Loucy (cell line): Measurements from ENCODE around the gene TRPM6.

ENCODE experiments used
- H2AFZ ChIP-seq: fragments of 200-600 bp; sonication (generic); 2 replicates; pipeline ENCODE4 v1.6.0; 2016; ENCODE audit warnings: antibody characterized with exemption, mild to moderate bottlenecking, low read length, moderate library complexity
- H3F3A ChIP-seq: fragments of 200-600 bp; 2 replicates; pipeline ENCODE4 v1.6.0; 2016; ENCODE audit warnings: antibody characterized with exemption, low read depth, mild to moderate bottlenecking
- H3K27me3 ChIP-seq: fragments of 200-600 bp; sonication (generic); 2 replicates; pipeline ENCODE4 v1.6.1; 2014; ENCODE audit warnings: low read length, mild to moderate bottlenecking; ENCODE audit not compliant: insufficient read depth, poor library complexity, severe bottlenecking
- H3K36me3 ChIP-seq: fragments of 200-600 bp; sonication (generic); 2 replicates; pipeline ENCODE4 v1.6.1; 2016; ENCODE audit warnings: low read length; ENCODE audit not compliant: insufficient read depth
- H3K4me1 ChIP-seq: fragments of 200-600 bp; sonication (generic); 2 replicates; pipeline ENCODE4 v1.5.1; 2014; ENCODE audit warnings: low read length, mild to moderate bottlenecking; ENCODE audit not compliant: insufficient read depth, poor library complexity, severe bottlenecking
- H3K4me2 ChIP-seq: fragments of 200-600 bp; sonication (generic); 2 replicates; pipeline ENCODE4 v1.6.0; 2014; ENCODE audit warnings: antibody characterized with exemption, low read length, low read depth, mild to moderate bottlenecking; ENCODE audit not compliant: poor library complexity, severe bottlenecking
- H3K4me3 ChIP-seq: fragments of 200-600 bp; sonication (generic); 2 replicates; pipeline ENCODE4 v1.5.1; 2014; ENCODE audit warnings: low read length, mild to moderate bottlenecking, mixed read lengths; ENCODE audit not compliant: poor library complexity, severe bottlenecking
- H3K79me2 ChIP-seq: fragments of 200-600 bp; sonication (generic); 2 replicates; pipeline ENCODE4 v1.6.1; 2014; ENCODE audit warnings: low read length; ENCODE audit not compliant: insufficient read depth
- H3K9ac ChIP-seq: fragments of 200-600 bp; sonication (generic); 2 replicates; pipeline ENCODE4 v1.6.0; 2014; ENCODE audit warnings: mild to moderate bottlenecking, low read depth, low read length, moderate library complexity; ENCODE audit not compliant: poor library complexity, severe bottlenecking
- H3K9me2 ChIP-seq: fragments of 200-600 bp; sonication (generic); replicated peaks from 2 replicates; pipeline ENCODE4 v1.6.1; 2016; ENCODE audit warnings: low read depth, low read length, mixed read lengths
- H3K9me3 ChIP-seq: fragments of 200-600 bp; sonication (generic); 2 replicates; pipeline ENCODE4 v1.6.1; 2014; ENCODE audit warnings: mild to moderate bottlenecking, antibody characterized with exemption, low read length, low read depth; ENCODE audit not compliant: insufficient read depth
- H4K20me1 ChIP-seq: fragments of 200-600 bp; sonication (generic); 2 replicates; pipeline ENCODE4 v1.6.0; 2014; ENCODE audit warnings: antibody characterized with exemption, low read length, mild to moderate bottlenecking; ENCODE audit not compliant: insufficient read depth, poor library complexity, severe bottlenecking
- CTCF ChIP-seq: fragments of 200-600 bp; sonication (generic); conservative IDR thresholded peaks from 2 replicates; pipeline ENCODE4 v1.5.1; 2014; ENCODE audit warnings: mild to moderate bottlenecking, antibody characterized with exemption, low read length
- EZH2phosphoT487 ChIP-seq: fragments of 200-600 bp; IDR thresholded peaks from 2 replicates; pipeline ENCODE4 v1.6.1; 2018; ENCODE audit warnings: antibody characterized with exemption, mild to moderate bottlenecking, moderate library complexity, borderline replicate concordance

The TRPM6 gene

GRCh38 chr9:74773886-74774479 lies 113.7 kb downstream of the TRPM6 start:
- no peaks in the 10 kb centered on the region for H3F3A ChIP-seq
- no peaks in the 10 kb centered on the region for H3K27me3 ChIP-seq
- H3K9me3 ChIP-seq = no peaks in the 10 kb centered on the region
- H3K4me2 ChIP-seq = no peak overlapping the region
- no peaks in the 10 kb centered on the region for H3K9me2 ChIP-seq
- no peaks in the 10 kb centered on the region for H3K79me2 ChIP-seq
- H2AFZ ChIP-seq = no peak overlapping the region
- no peaks in the 10 kb centered on the region for H3K36me3 ChIP-seq
- H3K4me1 ChIP-seq = no peaks in the 10 kb centered on the region
- H4K20me1 ChIP-seq = no peaks in the 10 kb centered on the region
- TF ChIP-seq CTCF (peak; percentile 97), EZH2phosphoT487 (no peak)
- H3K9ac ChIP-seq = no peak overlapping the region
- H3K4me3 ChIP-seq = no peak overlapping the region

- Histone ChIP-seq H2AFZ (no peak overlapping the region), H3K4me3 (no peak overlapping the region)
These were observed 115.6 kb downstream of the TRPM6 start for GRCh38 chr9:74772121-74772520.

GRCh38 chr9:74771672-74772071 lies 116.0 kb downstream of the TRPM6 start:
- H3K4me3 ChIP-seq = no peak overlapping the region
- no peaks in the 10 kb centered on the region for H3K36me3 ChIP-seq
- no peaks in the 10 kb centered on the region for H3K9me2 ChIP-seq
- H3K9me3 ChIP-seq = no peaks in the 10 kb centered on the region
- no peak for TF ChIP-seq EZH2phosphoT487
- TF ChIP-seq CTCF = no peak
- H2AFZ ChIP-seq = no peak overlapping the region
- H3F3A ChIP-seq = no peaks in the 10 kb centered on the region
- no peak overlapping the region for H3K4me2 ChIP-seq
- no peaks in the 10 kb centered on the region for H3K79me2 ChIP-seq
- no peaks in the 10 kb centered on the region for H3K4me1 ChIP-seq
- no peaks in the 10 kb centered on the region for H4K20me1 ChIP-seq
- H3K9ac ChIP-seq = no peak overlapping the region
- no peaks in the 10 kb centered on the region for H3K27me3 ChIP-seq

More at GRCh38 chr9:74772121-74772520, 115.6 kb downstream of the TRPM6 start:
- H3K9me2 ChIP-seq = no peaks in the 10 kb centered on the region
- no peaks in the 10 kb centered on the region for H3K36me3 ChIP-seq
- H4K20me1 ChIP-seq = no peaks in the 10 kb centered on the region
- H3K27me3 ChIP-seq = no peaks in the 10 kb centered on the region
- H3K9ac ChIP-seq = no peak overlapping the region
- H3F3A ChIP-seq = no peaks in the 10 kb centered on the region
- no peaks in the 10 kb centered on the region for H3K79me2 ChIP-seq
- no peak overlapping the region for H3K4me2 ChIP-seq
- H3K4me1 ChIP-seq = no peaks in the 10 kb centered on the region
- no peaks in the 10 kb centered on the region for H3K9me3 ChIP-seq
- TF ChIP-seq CTCF (no peak), EZH2phosphoT487 (no peak)
